Panc1 (cell line): ENCODE results near the gene SLC35E2B. TPM values are rescaled to one million over a fixed set of nuclear protein-coding genes. Genes with fewer than 3 reads are reported as not detected.
"Not testable (repeated sequence)": the region's sequence is repeated elsewhere in the genome, so short reads cannot be mapped to it uniquely, and the experiment has no call there.

ENCODE experiments used
- ATAC-seq: fragments of 200-7000 bp; cut with Tn5 transposase; 2 replicates; pipeline ENCODE4 v1.9.1; 2020; ENCODE audit warnings: mild to moderate bottlenecking, moderate library complexity
- BruUV-seq: library from RNA; stranded (reverse); fragments of 400-500 nt; replicated peaks from 2 replicates; lab custom pipeline; 2021; lab: Mats Ljungman, UMichigan
- CTCF ChIA-PET: fragments of 300-600 bp; sonication (Branson Sonifier 250); formaldehyde crosslinking; loops from one replicate; lab custom pipeline; 2022; ENCODE audit warnings: antibody characterized with exemption; lab: Charles Lee
- POLR2A ChIA-PET: fragments of 300-600 bp; sonication (Branson Sonifier 250); formaldehyde crosslinking; loops from one replicate; lab custom pipeline; 2022; ENCODE audit warnings: antibody characterized with exemption; lab: Charles Lee
- DNase-seq: peaks from one replicate; pipeline ENCODE4 v3.0.0-alpha.2; 2010; ENCODE audit warnings: low read depth, low spot score
- H3K27ac ChIP-seq: 2 replicates; pipeline ENCODE4 v1.5.1; 2011; ENCODE audit warnings: mild to moderate bottlenecking, low read length, inconsistent platforms
- H3K27me3 ChIP-seq: fragments of 200-500 bp; sonication (Bioruptor generic); 2 replicates; pipeline ENCODE4 v1.6.0; 2014; ENCODE audit warnings: low read length, inconsistent platforms; ENCODE audit not compliant: control insufficient read depth, insufficient read depth
- H3K36me3 ChIP-seq: fragments of 200-500 bp; sonication (Bioruptor generic); 2 replicates; pipeline ENCODE4 v1.5.1; 2014; ENCODE audit warnings: inconsistent platforms, mild to moderate bottlenecking, low read length, moderate library complexity; ENCODE audit not compliant: control insufficient read depth, insufficient read depth
- H3K4me1 ChIP-seq: 2 replicates; pipeline ENCODE4 v1.5.1; 2011; ENCODE audit warnings: inconsistent platforms, mild to moderate bottlenecking, low read length, moderate library complexity; ENCODE audit not compliant: control insufficient read depth, insufficient read depth
- H3K4me3 ChIP-seq, 2 experiments: 2 replicates each; pipeline ENCODE4 v1.5.1; 2011 to 2012; ENCODE audit warnings: low read depth in 2 of 2, low read length in 2 of 2, mild to moderate bottlenecking in 2 of 2, inconsistent platforms in 1 of 2, moderate library complexity in 1 of 2
- H3K9me3 ChIP-seq: fragments of 200-500 bp; sonication (Bioruptor generic); 2 replicates; pipeline ENCODE4 v1.5.1; 2014; ENCODE audit warnings: low read depth, mild to moderate bottlenecking, inconsistent platforms, low read length, moderate library complexity; ENCODE audit not compliant: control insufficient read depth, insufficient read depth
- POLR2AphosphoS5 ChIP-seq: IDR thresholded peaks from 2 replicates; pipeline ENCODE4 v1.6.1; 2012; ENCODE audit warnings: mild to moderate bottlenecking, low read depth, low read length, moderate library complexity
- in situ Hi-C: cut with HindIII; loops from 2 replicates; pipeline ENCODE4 v1.10.0; 2016; ENCODE audit warnings: low sequenced_read_pairs, low pct_unique_long_range_greater_than_20kb
- intact Hi-C: fragments of 100-400 bp; cut with micrococcal nuclease; formaldehyde crosslinking; loops from one replicate; pipeline ENCODE4 v1.10.0; 2022; ENCODE audit not compliant: unreplicated experiment
- total RNA-seq: library from RNA; stranded (reverse); gene quantifications from one replicate; pipeline ENCODE4 v1.2.1, GENCODE V29; 2021; ENCODE audit not compliant: unreplicated experiment
- TF ChIP-seq, protein P1 (sequence below): fragments of 450-650 bp; IDR thresholded peaks from 2 replicates; pipeline ENCODE4 v1.5.1; 2017; ENCODE audit warnings: mild to moderate bottlenecking

SLC35E2B gene
- total RNA-seq, 1 experiment from 2014 or later: 75.7 TPM

GRCh38 chr1:1658583-1659549 lies 33.7 kb downstream of the SLC35E2B start, which contains the start of gene CDK11B:
TSS of gene CDK11B (minus strand) at chr1:1659004. CDS start at chr1:1657485, 1,519 bp downstream.
- BruUV-seq, intact Hi-C loops, CTCF ChIA-PET, in situ Hi-C loops, H3K36me3 ChIP-seq, POLR2A ChIA-PET, H3K27me3 ChIP-seq, H3K9me3 ChIP-seq, H3K4me1 ChIP-seq: not testable (repeated sequence)
- Histone ChIP-seq H3K27ac (peak within 1 kb of the TSS; percentile 89), H3K4me3 (peak within 1 kb of the TSS; percentile 59 to 60)
- ATAC-seq (peak; percentile 95), DNase-seq (peak; percentile 92)
- TF ChIP-seq, protein P1, sequence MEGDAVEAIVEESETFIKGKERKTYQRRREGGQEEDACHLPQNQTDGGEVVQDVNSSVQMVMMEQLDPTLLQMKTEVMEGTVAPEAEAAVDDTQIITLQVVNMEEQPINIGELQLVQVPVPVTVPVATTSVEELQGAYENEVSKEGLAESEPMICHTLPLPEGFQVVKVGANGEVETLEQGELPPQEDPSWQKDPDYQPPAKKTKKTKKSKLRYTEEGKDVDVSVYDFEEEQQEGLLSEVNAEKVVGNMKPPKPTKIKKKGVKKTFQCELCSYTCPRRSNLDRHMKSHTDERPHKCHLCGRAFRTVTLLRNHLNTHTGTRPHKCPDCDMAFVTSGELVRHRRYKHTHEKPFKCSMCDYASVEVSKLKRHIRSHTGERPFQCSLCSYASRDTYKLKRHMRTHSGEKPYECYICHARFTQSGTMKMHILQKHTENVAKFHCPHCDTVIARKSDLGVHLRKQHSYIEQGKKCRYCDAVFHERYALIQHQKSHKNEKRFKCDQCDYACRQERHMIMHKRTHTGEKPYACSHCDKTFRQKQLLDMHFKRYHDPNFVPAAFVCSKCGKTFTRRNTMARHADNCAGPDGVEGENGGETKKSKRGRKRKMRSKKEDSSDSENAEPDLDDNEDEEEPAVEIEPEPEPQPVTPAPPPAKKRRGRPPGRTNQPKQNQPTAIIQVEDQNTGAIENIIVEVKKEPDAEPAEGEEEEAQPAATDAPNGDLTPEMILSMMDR: peak; percentile 39
- peak; percentile 64 for TF ChIP-seq POLR2AphosphoS5

- ATAC-seq, H3K4me1 ChIP-seq, in situ Hi-C loops, DNase-seq, intact Hi-C loops, CTCF ChIA-PET, H3K36me3 ChIP-seq, H3K27ac ChIP-seq, H3K27me3 ChIP-seq, H3K4me3 ChIP-seq, POLR2A ChIA-PET, BruUV-seq, H3K9me3 ChIP-seq: not testable (repeated sequence)
Observed at GRCh38 chr1:1648265-1648664, 44.3 kb downstream of the SLC35E2B start.

DNA sequence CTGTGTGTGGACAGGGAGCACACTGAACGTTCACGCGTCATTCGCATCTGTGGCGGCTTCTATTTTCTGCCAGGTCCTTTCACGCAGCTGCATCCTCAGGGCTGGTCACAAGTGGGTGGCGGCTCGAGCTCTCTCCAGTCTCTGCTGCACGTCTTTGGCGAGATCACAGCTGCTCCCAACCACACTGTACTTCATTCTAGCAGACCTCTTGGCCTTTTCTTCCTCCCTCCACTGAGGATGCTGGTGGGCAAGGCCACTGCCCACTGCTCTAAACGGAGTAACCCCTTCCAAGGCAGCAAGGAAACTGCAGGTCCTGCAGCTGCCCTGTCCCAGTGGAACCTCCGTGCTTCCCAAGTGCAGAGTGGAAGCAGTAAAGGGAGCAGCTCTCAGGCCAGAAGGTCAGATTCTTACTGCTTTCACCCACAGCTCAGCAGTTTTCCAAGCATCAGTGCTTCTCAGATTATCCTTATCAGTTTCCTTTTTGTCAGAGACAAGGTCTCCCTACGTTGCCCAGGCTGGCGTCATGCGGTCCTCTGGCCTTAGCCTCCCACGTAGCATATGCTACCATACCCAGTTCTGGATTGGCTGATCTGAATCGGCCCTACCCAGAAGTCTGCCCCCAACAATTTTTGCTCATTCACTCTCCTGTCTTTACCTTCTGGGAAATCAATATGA lies 44.9 kb downstream of the SLC35E2B start:
- ATAC-seq, H3K27ac ChIP-seq, H3K36me3 ChIP-seq, H3K9me3 ChIP-seq, H3K27me3 ChIP-seq, in situ Hi-C loops, H3K4me1 ChIP-seq, CTCF ChIA-PET, DNase-seq, BruUV-seq, intact Hi-C loops, POLR2A ChIA-PET, H3K4me3 ChIP-seq: not testable (repeated sequence)

DNA sequence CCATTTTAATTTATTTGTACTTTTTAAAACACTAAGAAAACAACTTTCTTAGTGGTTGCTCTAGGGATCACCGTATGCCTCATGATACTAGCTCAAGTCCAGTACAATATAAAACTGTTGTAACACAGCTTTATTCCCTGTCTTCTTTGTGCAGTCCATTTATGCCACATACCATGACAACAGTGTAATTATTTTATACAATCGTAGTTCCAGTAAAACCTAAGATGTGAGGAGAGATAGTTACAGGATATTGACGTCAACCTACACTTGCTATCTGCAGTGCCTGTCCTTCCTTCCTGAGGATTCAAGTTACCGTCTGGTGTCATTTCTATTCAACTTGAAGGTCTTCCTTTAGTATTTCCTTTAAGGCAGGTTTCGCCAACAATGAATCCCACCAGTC lies 46.3 kb downstream of the SLC35E2B start:
- H3K4me3 ChIP-seq, H3K4me1 ChIP-seq, in situ Hi-C loops, H3K9me3 ChIP-seq, BruUV-seq, H3K27me3 ChIP-seq, ATAC-seq, H3K36me3 ChIP-seq, intact Hi-C loops, POLR2A ChIA-PET, DNase-seq, H3K27ac ChIP-seq: not testable (repeated sequence)
- CTCF ChIA-PET: interaction anchor here (0.6 kb wide), 1 partner anchor 60 kb away, joined by 3 read pairs; no protein-coding TSS in a partner anchor

GRCh38 chr1:1640711-1641461 lies 51.7 kb downstream of the SLC35E2B start:
- H3K27me3 ChIP-seq, H3K9me3 ChIP-seq, in situ Hi-C loops, DNase-seq, CTCF ChIA-PET, H3K27ac ChIP-seq, POLR2A ChIA-PET, intact Hi-C loops, ATAC-seq, H3K4me1 ChIP-seq, H3K4me3 ChIP-seq, BruUV-seq, H3K36me3 ChIP-seq: not testable (repeated sequence)

DNA sequence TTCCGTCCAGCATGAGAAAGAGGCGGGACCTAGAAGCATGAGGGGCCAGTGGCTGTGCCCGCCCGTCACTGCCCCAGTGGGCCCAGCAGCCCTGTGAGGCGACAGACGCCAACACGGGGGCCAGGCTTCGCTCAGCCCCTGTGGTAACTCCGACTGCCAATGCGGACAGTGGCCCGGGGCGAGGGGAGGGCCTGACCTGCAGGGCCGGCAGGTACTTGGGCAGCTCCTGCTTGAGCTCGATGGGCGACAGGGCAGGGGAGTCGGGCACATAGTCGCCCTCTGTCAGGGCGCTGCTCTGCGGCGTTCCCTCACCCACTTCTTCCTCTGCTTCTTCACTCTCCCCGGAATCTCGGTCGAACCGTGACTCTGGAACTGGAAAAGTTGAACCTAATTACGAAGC lies 52.5 kb downstream of the SLC35E2B start:
- H3K4me3 ChIP-seq, DNase-seq, H3K36me3 ChIP-seq, in situ Hi-C loops, CTCF ChIA-PET, H3K4me1 ChIP-seq, BruUV-seq, ATAC-seq, intact Hi-C loops, H3K27ac ChIP-seq, POLR2A ChIA-PET, H3K9me3 ChIP-seq, H3K27me3 ChIP-seq: not testable (repeated sequence)
